Panc1 (cell line): ENCODE measurements around the gene TSC22D3.

Experiments used
- CTCF ChIP-seq: fragments of 450-650 bp; IDR thresholded peaks from 2 replicates; pipeline ENCODE4 v1.5.1; 2017; ENCODE audit warnings: mild to moderate bottlenecking
- POLR2AphosphoS5 ChIP-seq: IDR thresholded peaks from 2 replicates; pipeline ENCODE4 v1.6.1; 2012; ENCODE audit warnings: mild to moderate bottlenecking, low read depth, low read length, moderate library complexity

GRCh38 chrX:107711521-107712181 lies 63.9 kb downstream of the TSC22D3 start:
- TF ChIP-seq CTCF (no peak), POLR2AphosphoS5 (no peak)
